ENCODE measurements around the gene SPTSSA.
"Not testable (repeated sequence)": the region's sequence is repeated elsewhere in the genome, so short reads cannot be mapped to it uniquely, and the experiment has no call there.

Gene SPTSSA

DNA sequence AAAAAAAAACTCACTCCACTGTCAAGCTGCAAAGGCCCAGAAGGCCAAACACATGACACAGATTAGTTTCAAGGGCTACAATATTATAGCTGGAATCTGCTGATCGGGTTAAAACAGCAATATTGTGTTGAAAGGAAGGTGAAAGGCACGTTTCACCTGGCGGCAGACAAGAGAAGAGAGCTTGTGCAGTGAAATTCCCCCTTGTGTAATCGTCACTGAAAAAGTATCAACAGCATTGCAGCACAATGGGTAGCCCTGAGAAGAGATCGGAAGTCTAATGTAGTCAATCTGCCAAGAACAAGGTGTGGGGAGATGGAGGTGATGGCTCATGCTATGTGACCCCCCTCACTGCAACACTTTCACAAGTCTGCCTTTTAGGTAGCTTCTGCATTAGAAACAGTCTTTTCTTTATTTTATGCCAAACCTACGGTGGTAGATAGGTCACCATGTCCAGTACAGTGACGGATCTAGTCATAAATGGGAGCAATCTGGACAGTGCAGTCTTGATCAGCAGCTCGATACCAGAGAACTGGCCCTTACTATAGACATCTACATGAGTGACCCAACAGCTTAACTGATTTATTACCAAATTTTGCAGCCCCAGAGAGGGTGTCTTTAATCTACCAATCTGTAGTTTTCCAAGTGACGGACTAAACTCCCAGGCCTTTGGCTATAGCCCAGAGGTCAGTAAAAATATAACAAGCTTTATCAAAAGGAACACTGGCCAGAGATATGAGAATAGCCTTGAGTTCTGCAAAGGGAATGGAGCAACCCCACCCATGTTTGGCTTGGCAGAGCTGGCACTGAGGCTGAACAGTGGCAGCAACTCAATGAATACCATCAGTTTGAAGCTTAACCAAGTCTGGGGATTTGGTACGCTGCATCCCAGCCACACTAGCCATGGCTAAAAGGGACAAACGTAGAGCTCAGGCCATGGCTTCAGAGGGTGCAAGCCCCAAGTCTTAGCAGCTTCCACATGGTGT, 35.4 kb downstream of the SPTSSA start:
- DNase-seq: no peak

- no peak for DNase-seq
These were observed 36.8 kb downstream of the SPTSSA start for GRCh38 chr14:34425095-34425851.

DNA sequence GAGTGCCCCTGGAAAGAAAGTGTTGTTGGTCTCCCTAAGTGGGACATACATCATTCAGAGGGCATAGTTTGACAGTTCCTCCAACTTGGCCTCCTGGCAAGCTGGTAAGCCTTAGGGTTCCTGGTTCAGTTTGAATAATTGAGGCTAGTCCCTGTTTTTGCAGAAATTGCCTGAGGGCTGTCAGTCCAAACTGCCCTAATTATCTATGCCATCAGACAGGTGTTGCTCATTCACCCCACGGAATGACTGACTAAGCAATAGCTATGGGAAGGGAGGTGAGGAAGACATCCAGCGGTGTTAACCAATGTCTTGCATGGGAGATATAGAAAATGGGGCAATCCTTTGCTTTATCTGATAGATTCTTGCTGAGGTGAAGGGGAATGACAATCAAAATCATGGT, 37.6 kb downstream of the SPTSSA start:
- no peak for DNase-seq

DNA sequence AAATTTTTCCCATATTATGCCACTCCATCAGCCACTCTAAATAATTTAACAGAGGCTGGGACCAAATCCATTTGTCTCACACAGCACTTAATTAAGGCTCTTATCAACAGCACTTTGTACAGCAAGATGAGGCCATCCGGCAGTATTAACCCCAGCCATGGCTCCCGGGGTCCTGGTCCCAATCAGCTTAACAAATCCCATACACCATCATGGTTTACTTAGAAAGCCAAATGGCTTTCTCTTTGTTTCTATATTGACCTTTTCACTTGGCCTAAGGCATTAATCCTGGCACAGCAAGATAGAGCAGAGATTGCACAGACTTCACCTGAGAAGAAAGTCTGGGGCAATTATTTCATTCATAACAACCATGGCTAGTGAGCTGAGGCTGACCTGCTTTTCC, 38.6 kb downstream of the SPTSSA start:
- no peak for DNase-seq

DNA sequence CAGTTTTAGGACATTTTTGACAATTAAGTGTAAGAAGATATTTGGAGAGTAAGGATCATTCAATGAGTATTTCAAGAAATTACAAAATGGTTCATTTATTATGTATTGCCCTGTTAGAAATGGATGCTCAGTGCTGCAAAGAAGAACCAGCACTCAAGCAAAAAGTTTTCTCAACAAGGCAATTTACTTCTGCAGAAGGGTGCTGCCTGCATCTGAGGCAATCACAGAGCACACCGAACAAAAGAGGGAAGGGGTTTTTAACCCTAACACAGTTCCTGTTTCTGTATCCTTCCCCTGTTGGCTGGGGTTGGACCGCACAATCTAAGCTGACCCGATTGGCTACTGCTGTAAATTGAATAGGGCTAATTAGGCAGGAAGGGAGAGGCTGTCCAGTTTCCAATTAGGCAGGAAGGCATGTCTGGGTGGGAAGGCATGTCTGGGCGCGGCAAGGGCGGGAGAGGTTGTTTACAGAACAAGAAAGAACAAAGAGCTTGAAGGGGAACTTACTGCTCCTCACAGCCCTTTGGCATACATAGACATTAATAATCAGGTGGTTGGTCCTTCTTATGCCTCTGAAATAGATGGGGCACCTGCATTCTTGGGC, 41.4 kb downstream of the SPTSSA start:
- DNase-seq: no peak

DNA sequence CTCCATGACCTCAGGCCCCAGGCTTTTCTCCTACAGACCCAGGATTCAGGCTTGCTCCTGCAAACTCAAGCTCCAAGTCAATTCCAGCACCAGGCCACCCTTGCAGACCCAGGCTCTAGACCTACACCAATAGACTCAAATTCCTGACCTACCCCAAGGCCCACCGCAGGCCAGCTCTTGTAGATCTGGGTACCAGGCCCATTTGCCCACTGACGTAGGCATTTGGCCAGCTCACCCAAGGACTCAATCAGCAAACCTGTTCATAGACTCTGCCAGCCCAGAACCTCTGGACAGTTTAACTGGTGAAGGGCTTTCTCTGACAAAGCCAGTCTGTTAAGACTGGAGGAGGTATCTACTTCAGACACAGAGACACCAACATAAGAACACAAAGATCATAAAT, 52.3 kb downstream of the SPTSSA start:
- no peak for DNase-seq

GRCh38 chr14:34407951-34408350, 54.1 kb downstream of the SPTSSA start:
- DNase-seq: no peak

- no peak for DNase-seq
These were observed 57.6 kb downstream of the SPTSSA start for GRCh38 chr14:34404416-34404815.

DNA sequence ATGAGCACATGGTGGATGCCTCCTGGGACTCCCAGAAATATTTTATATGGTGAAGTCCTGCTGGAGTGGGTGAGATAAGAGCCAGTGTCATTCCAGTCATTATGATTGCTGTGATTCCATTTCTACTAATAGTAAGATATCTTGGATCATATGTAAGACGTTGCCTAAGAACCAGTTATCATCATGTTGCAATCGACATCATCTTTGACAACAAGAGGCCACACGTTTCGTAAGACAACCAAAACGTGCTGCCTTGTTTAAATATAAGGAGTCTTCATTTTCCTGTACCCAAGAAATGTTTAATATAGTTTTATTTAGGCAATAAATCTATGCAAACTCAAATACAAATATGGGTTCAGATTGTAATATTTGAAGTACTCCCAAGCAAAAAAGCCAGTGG, 58.4 kb downstream of the SPTSSA start:
- DNase-seq: no peak

DNA sequence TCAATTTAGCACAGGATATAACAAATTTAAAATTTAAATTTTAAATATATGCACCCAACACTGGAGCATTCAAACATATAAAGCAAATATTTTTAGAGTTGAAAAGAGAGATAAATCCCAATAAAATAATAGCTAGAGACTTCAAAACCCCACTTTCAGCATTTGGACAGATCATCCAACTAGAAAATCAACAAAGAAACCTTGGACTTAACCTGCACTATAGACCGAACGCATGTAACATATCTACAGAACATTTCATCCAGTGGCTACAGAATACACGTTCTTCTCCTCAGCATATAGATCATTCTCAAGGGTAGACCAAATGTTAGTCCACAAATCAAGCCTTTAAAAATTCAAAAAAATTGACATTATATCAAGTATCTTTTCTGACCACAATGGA, 64.0 kb downstream of the SPTSSA start:
- no peak for DNase-seq

GRCh38 chr14:34387974-34388516, 74.0 kb downstream of the SPTSSA start:
- no peak for DNase-seq

GRCh38 chr14:34386865-34387485, 75.1 kb downstream of the SPTSSA start:
- no peak for DNase-seq

- not testable (repeated sequence) for DNase-seq
These were observed 76.2 kb downstream of the SPTSSA start for GRCh38 chr14:34385881-34386280.

DNA sequence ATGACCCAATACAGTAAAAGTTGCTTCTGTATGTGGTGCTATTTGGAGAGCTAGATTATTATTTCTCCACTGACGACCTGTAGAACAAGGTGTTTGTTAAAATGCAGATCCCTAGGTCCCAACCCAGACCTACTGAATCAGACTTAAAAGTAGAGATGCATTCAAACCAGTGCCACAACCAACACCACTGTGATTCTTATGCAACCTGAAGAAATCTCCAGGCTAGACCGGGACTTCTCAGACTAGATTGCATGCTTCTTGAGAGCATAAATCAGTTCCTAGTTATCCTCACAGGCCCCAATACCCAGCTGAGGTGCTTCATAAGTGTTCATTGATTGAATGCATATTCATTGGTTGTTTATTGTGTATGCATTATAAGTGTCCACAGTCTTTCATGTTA, 78.2 kb downstream of the SPTSSA start:
- DNase-seq: no peak

Measured in C1 segment of cervical spinal cord (tissue), 14 donors.